SU-DHL-6 (cell line): ENCODE data around the gene SLC25A13.

Experiments
- EZH2phosphoT487 ChIP-seq: fragments of 200-600 bp; sonication (generic), shearing (Covaris generic); conservative IDR thresholded peaks from 2 replicates; pipeline ENCODE4 v1.6.1; 2018; ENCODE audit warnings: mild to moderate bottlenecking, antibody characterized with exemption, low read length, moderate library complexity, mixed read lengths
- TF ChIP-seq, protein P1 (sequence below): fragments of 200-600 bp; sonication (generic); IDR thresholded peaks from one replicate; pipeline ENCODE4 v1.5.1; 2017; ENCODE audit warnings: antibody characterized with exemption, mild to moderate bottlenecking, low read length, moderate library complexity; ENCODE audit not compliant: insufficient read depth, poor library complexity, severe bottlenecking

DNA sequence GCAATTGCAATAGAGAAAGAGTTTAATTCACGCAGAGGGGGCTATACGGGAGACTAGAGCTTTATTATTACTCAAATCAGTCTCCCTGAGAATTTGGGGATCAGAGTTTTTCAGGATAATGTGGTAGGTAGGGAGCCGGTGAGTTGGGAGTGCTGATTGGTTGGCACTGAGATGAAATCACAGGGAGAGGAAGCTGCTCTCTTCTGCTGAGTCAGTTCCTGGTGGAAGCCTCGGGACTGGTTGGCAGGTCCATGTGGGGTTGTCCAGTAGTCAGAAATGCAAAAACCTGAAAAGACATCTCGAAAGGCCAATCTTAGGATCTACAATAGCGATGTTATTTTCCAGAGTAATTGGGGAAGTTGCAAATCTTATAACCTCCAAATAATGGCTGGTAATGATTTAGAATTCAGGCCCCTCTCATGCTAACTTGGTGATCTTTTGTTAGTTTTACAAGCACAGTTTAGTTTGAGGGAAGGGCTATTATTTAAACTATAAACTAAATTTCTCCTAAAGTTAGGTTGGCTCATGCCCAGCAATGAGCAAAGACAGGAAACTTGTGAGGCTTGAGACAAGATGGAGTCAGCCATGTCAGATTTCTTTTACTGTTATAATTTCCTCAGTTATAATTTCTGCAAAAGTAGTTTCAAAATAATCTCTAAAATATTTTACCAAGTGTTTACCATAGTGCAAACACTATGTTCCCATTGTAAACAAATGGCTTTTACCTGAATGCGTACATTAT lies 39.4 kb upstream of the SLC25A13 start:
- TF ChIP-seq, protein P1, sequence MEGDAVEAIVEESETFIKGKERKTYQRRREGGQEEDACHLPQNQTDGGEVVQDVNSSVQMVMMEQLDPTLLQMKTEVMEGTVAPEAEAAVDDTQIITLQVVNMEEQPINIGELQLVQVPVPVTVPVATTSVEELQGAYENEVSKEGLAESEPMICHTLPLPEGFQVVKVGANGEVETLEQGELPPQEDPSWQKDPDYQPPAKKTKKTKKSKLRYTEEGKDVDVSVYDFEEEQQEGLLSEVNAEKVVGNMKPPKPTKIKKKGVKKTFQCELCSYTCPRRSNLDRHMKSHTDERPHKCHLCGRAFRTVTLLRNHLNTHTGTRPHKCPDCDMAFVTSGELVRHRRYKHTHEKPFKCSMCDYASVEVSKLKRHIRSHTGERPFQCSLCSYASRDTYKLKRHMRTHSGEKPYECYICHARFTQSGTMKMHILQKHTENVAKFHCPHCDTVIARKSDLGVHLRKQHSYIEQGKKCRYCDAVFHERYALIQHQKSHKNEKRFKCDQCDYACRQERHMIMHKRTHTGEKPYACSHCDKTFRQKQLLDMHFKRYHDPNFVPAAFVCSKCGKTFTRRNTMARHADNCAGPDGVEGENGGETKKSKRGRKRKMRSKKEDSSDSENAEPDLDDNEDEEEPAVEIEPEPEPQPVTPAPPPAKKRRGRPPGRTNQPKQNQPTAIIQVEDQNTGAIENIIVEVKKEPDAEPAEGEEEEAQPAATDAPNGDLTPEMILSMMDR: no peak
- no peak for TF ChIP-seq EZH2phosphoT487
